Vagina (tissue), 2 donors: Measurements from ENCODE around the gene ACTA2. TPM values are rescaled to one million over a fixed set of nuclear protein-coding genes. Genes with fewer than 3 reads are reported as not detected.

ENCODE experiments used
- DNase-seq, 2 donors: peaks; one replicate each; pipeline ENCODE4 v3.0.0-alpha.2; 2017; ENCODE audit errors: extremely low spot score in 2 of 2
- H3K27ac ChIP-seq: fragments of 200-600 bp; sonication (generic); one replicate; pipeline ENCODE4 v1.5.1; 2019
- H3K27me3 ChIP-seq: fragments of 200-600 bp; sonication (generic); one replicate; pipeline ENCODE4 v1.5.1; 2019
- H3K36me3 ChIP-seq, 2 donors: fragments of 200-600 bp; sonication (generic); one replicate each; pipeline ENCODE4 v1.5.1; 2017 to 2019
- H3K4me1 ChIP-seq: fragments of 200-600 bp; sonication (generic); one replicate; pipeline ENCODE4 v1.5.1; 2019
- H3K4me3 ChIP-seq, 2 donors: fragments of 200-600 bp; sonication (generic); 1 replicate in 1 of 2; 2 replicates in 1 of 2; pipeline ENCODE4 v1.5.1; 2016 to 2019
- H3K9me3 ChIP-seq: fragments of 200-600 bp; sonication (generic); one replicate; pipeline ENCODE4 v1.5.1; 2019
- POLR2A ChIP-seq, 2 donors: fragments of 450-650 bp; IDR thresholded peaks; one replicate each; pipeline ENCODE4 v1.6.1; 2017; ENCODE audit warnings: antibody characterized with exemption in 2 of 2, mild to moderate bottlenecking in 2 of 2, moderate library complexity in 2 of 2
- POLR2AphosphoS5 ChIP-seq, 2 donors: sonication (generic); formaldehyde crosslinking; IDR thresholded peaks; one replicate each; pipeline ENCODE4 v1.9.0; 2017; ENCODE audit warnings: antibody characterized with exemption in 2 of 2, mild to moderate bottlenecking in 2 of 2, low read depth in 1 of 2; ENCODE audit not compliant: insufficient read depth in 1 of 2
- intact Hi-C: fragments of 100-400 bp; cut with DNase I; formaldehyde crosslinking; loops from one replicate; pipeline ENCODE4 v1.15.1; 2023
- total RNA-seq: library from RNA; depleted of rRNA; stranded (reverse); fragments of >200 nt; gene quantifications from one replicate; pipeline ENCODE4 v1.2.3, GENCODE V29; 2016
- TF ChIP-seq, protein P1 (sequence below), 3 experiments: fragments of 450-650 bp in 2 of 3; fragments of 200-600 bp in 1 of 3; sonication (generic) in 1 of 3; IDR thresholded peaks; one replicate each; pipeline ENCODE4 v1.5.1; 2017 to 2019; ENCODE audit warnings: antibody characterized with exemption in 3 of 3, mild to moderate bottlenecking in 2 of 3, moderate library complexity in 2 of 3

Gene ACTA2
- total RNA-seq, 1 donor from 2014 or later, result 1,162 TPM

DNA sequence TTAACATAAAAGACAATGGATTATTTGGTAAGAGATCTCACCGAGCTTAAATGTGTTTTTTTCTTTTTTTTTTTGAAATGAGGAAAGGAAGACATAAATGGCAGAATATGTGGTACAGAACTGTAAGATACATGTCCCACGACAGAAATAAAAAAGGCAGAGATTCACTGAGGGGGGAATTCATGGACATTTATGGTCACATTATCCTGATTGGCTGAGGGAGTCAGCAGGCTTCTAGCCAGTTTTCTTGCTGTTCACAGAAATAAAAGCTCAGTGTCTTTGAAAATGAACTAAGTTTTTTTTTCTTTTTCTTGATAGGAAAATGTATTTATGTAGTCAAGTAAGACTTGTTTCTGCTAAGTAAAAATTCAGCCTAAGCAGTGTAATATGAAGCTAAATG, 29.8 kb upstream of the ACTA2 start:
- Histone ChIP-seq H3K4me1 (peaks cover 38% of the 10 kb centered on the region), H3K4me3 (no peak overlapping the region), H3K27ac (peak overlapping the region; percentile 80), H3K27me3 (no peaks in the 10 kb centered on the region), H3K36me3 (no peaks in the 10 kb centered on the region), H3K9me3 (no peaks in the 10 kb centered on the region)
- intact Hi-C loops, result no loop called here
- no peak for DNase-seq
- TF ChIP-seq POLR2A (IDR thresholded peaks at IDR 0.05) (no peak), POLR2AphosphoS5 (IDR thresholded peaks at IDR 0.05; ENCODE audit: insufficient read depth in 1 of 2, low read depth in 1 of 2) (peak in 1 of 2 donors; percentile 11)
- TF ChIP-seq, protein P1, sequence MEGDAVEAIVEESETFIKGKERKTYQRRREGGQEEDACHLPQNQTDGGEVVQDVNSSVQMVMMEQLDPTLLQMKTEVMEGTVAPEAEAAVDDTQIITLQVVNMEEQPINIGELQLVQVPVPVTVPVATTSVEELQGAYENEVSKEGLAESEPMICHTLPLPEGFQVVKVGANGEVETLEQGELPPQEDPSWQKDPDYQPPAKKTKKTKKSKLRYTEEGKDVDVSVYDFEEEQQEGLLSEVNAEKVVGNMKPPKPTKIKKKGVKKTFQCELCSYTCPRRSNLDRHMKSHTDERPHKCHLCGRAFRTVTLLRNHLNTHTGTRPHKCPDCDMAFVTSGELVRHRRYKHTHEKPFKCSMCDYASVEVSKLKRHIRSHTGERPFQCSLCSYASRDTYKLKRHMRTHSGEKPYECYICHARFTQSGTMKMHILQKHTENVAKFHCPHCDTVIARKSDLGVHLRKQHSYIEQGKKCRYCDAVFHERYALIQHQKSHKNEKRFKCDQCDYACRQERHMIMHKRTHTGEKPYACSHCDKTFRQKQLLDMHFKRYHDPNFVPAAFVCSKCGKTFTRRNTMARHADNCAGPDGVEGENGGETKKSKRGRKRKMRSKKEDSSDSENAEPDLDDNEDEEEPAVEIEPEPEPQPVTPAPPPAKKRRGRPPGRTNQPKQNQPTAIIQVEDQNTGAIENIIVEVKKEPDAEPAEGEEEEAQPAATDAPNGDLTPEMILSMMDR (IDR thresholded peaks at IDR 0.05), result no peak

DNA sequence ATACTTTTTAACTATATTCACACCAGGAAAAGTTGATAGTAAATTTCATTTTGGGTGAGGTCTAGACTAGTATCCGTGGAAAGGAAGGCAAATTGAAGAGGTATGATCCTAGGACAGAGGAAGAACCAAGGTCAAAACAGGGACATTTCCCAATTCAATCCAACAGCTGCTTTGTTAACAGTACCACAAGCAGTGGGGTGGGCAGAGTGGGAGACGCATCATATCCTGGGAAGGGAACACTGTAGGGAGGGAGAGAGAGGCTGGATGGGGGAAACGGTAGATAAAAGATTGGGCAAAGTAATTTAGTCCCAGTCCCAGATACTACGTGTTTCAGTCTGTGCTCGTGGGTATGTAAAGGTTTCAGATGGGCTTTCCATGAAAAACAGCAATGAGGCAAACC, 28.9 kb upstream of the ACTA2 start:
- Histone ChIP-seq H3K27ac (peak overlapping the region; percentile 80), H3K4me3 (no peak overlapping the region), H3K27me3 (no peaks in the 10 kb centered on the region), H3K9me3 (no peaks in the 10 kb centered on the region), H3K36me3 (no peaks in the 10 kb centered on the region), H3K4me1 (peaks cover 36% of the 10 kb centered on the region)
- intact Hi-C loops, result no loop called here
- no peak for DNase-seq
- TF ChIP-seq, protein P1 (IDR thresholded peaks at IDR 0.05), result no peak
- TF ChIP-seq POLR2AphosphoS5 (IDR thresholded peaks at IDR 0.05; ENCODE audit: insufficient read depth in 1 of 2, low read depth in 1 of 2) (no peak), POLR2A (IDR thresholded peaks at IDR 0.05) (no peak)

DNA sequence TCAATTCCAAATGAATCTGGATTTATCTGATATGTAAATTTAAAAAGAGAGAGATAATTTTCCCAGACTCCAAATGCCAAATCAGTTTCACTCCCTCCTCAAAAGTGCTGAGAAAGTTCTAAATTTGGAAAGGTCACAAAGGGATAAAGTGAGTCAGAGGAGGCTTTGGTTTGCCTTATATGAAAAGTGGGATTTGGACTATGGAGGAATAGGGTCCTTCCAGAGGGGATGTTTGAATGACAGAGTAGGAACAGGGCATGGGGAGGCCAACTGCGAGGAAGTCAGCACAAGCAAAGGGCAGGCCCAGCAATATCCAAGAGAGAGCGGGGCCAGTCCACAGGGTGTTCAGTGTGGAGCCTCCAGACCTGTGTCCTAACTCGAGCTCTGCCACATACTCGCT, 28.2 kb upstream of the ACTA2 start:
- Histone ChIP-seq H3K27ac (peak overlapping the region; percentile 80), H3K4me1 (peaks cover 41% of the 10 kb centered on the region)

DNA sequence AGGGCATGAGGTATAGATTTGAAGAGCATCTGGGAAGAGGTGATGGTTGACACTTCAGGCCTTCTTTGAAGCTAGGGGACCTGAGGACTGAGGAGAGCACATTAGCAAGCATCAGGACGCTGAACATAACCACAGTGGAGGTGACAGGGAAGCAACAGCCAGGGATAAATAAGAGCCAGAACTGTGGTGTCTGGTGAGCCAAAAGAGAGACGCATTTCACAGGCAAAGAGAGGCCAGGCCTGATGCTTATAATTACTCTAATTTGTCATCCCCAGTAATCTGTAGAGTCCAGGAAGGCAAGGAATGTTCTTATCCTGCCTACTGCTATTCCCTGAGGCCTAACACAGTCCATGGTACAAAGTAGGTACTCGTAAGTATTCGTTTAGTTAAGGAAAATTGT, 27.7 kb upstream of the ACTA2 start:
- Histone ChIP-seq H3K36me3 (no peaks in the 10 kb centered on the region), H3K27me3 (no peaks in the 10 kb centered on the region), H3K4me1 (peaks cover 46% of the 10 kb centered on the region), H3K4me3 (no peak overlapping the region), H3K27ac (peak overlapping the region; percentile 80), H3K9me3 (no peaks in the 10 kb centered on the region)
- TF ChIP-seq, protein P1 (IDR thresholded peaks at IDR 0.05), result no peak
- no peak for TF ChIP-seq POLR2AphosphoS5 (IDR thresholded peaks at IDR 0.05; ENCODE audit: insufficient read depth in 1 of 2, low read depth in 1 of 2)
- no peak for TF ChIP-seq POLR2A (IDR thresholded peaks at IDR 0.05)
- intact Hi-C loops, result no loop called here
- DNase-seq, result no peak

More for the DNA sequence above, 28.2 kb upstream of the ACTA2 start:
- TF ChIP-seq POLR2AphosphoS5 (IDR thresholded peaks at IDR 0.05; ENCODE audit: insufficient read depth in 1 of 2, low read depth in 1 of 2), result no peak
- DNase-seq, result no peak
- no peak overlapping the region for H3K4me3 ChIP-seq
- no peaks in the 10 kb centered on the region for H3K27me3 ChIP-seq
- no peaks in the 10 kb centered on the region for H3K9me3 ChIP-seq
- no peaks in the 10 kb centered on the region for H3K36me3 ChIP-seq
- intact Hi-C loops, result no loop called here

DNA sequence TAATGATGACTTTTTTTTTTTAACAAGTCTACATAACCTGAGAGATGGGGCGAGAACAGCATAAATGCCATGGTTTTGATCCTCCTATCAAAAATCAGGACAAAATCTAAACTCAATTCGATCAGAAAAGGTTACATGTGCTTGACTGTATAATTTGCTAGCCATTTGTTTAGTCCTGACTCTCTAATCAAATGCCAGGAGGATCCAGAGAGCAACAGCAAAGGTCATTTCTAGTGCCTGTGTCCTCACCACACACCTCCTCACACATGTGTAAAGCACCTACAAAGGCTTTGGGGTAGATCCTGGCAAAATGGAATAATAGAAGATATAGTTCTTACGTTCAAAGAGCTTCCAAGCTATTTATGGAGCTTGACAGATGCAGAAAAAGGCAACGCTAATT, 27.0 kb upstream of the ACTA2 start:
- Histone ChIP-seq H3K27me3 (no peaks in the 10 kb centered on the region), H3K9me3 (no peaks in the 10 kb centered on the region), H3K4me3 (no peak overlapping the region), H3K36me3 (no peaks in the 10 kb centered on the region), H3K27ac (peak overlapping the region; percentile 80), H3K4me1 (peaks cover 48% of the 10 kb centered on the region)
- intact Hi-C loops, result no loop called here
- TF ChIP-seq, protein P1 (IDR thresholded peaks at IDR 0.05), result no peak
- no peak for TF ChIP-seq POLR2A (IDR thresholded peaks at IDR 0.05)
- TF ChIP-seq POLR2AphosphoS5 (IDR thresholded peaks at IDR 0.05; ENCODE audit: insufficient read depth in 1 of 2, low read depth in 1 of 2), result no peak
- no peak for DNase-seq
